Measurements from ENCODE around the gene PAX5. TPM values are rescaled to one million over a fixed set of nuclear protein-coding genes. Genes with fewer than 3 reads are reported as not detected.

PAX5 gene
- polyA plus RNA-seq, 1 of the 3 experiments (the other 2 are of a cell fraction) = 0.05 TPM

GRCh38 chr9:37038302-37038942, 4.4 kb upstream of the PAX5 start:
- Histone ChIP-seq H4K20me1 (ENCODE audit: insufficient read depth) (no peaks in the 10 kb centered on the region), H3F3A (replicated peaks; ENCODE audit: insufficient read depth) (no peaks in the 10 kb centered on the region), H3K9me2 (no peaks in the 10 kb centered on the region), H3K27ac (ENCODE audit: low read depth in 2 of 2, low read length in 1 of 2) (no peak overlapping the region), H3K9me3 (no peaks in the 10 kb centered on the region), H3K4me2 (peak overlapping the region; percentile 86; the same call in 1 of the 2 replicates), H2AFZ (ENCODE audit: low read depth) (no peak overlapping the region), H3K4me1 (ENCODE audit: control insufficient read depth in 1 of 2, insufficient read depth in 2 of 2, low read depth in 1 of 2, low read length in 1 of 2) (peaks cover 3 to 11% of the 10 kb centered on the region in 2 experiments; a peak in 1 of 4 replicates), H3K36me3 (replicated peaks in 1 of 2; ENCODE audit: control insufficient read depth in 1 of 2, insufficient read depth in 2 of 2, low read length in 1 of 2) (no peaks in the 10 kb centered on the region), H3K9ac (no peak overlapping the region), H3K79me2 (ENCODE audit: insufficient read depth) (no peaks in the 10 kb centered on the region), H3K4me3 (ENCODE audit: low read depth in 2 of 2, low read length in 1 of 2) (no peak overlapping the region), H3K27me3 (ENCODE audit: insufficient read depth) (peaks cover 88% of the 10 kb centered on the region)
- CTCF ChIA-PET = interaction anchor here (1.1 to 4.0 kb wide), 2 partner anchors 13 to 44 kb away, joined by 3 to 11 read pairs; no protein-coding TSS in a partner anchor
- no peak for TF ChIP-seq EZH2phosphoT487 (IDR thresholded peaks at IDR 0.05; ENCODE audit: borderline replicate concordance, low read depth)
- no peak for TF ChIP-seq CHD2 (IDR thresholded peaks at IDR 0.05; ENCODE audit: low read length, partially characterized antibody)
- TF ChIP-seq GATA2 (CRISPR knock-in tag; IDR thresholded peaks at IDR 0.05) = no peak
- TF ChIP-seq SIN3A (IDR thresholded peaks at IDR 0.05; ENCODE audit: borderline replicate concordance, low read depth, low read length) = no peak
- no peak for TF ChIP-seq MEF2A (IDR thresholded peaks at IDR 0.05; ENCODE audit: borderline replicate concordance, low read depth)
- no peak for TF ChIP-seq ELF1 (IDR thresholded peaks at IDR 0.05)
- no peak for TF ChIP-seq RCOR1 (IDR thresholded peaks at IDR 0.05; ENCODE audit: low read length)
- TF ChIP-seq MXI1 (IDR thresholded peaks at IDR 0.05; ENCODE audit: low read depth, low read length) = no peak
- no peak for DNase-seq
- POLR2A ChIA-PET = no interaction called here
- WGBS (ENCODE audit: low lambda C conversion rate) = 49% methylated on average over 14 of the region's 14 CpGs

- peak; percentile 65 for DNase-seq
- Histone ChIP-seq H4K20me1 (ENCODE audit: insufficient read depth) (no peaks in the 10 kb centered on the region), H3K4me3 (ENCODE audit: low read depth in 2 of 2, low read length in 1 of 2) (peak overlapping the region; percentile 48 to 63; a peak in 3 of 4 replicates), H3K9me3 (no peaks in the 10 kb centered on the region), H3F3A (replicated peaks; ENCODE audit: insufficient read depth) (no peaks in the 10 kb centered on the region), H2AFZ (ENCODE audit: low read depth) (peak overlapping the region; percentile 85; the same call in 1 of the 2 replicates), H3K9me2 (no peaks in the 10 kb centered on the region), H3K4me2 (peak overlapping the region; percentile 86), H3K27ac (ENCODE audit: low read depth in 2 of 2, low read length in 1 of 2) (no peak overlapping the region), H3K9ac (no peak overlapping the region), H3K4me1 (ENCODE audit: control insufficient read depth in 1 of 2, insufficient read depth in 2 of 2, low read depth in 1 of 2, low read length in 1 of 2) (peaks cover 3 to 11% of the 10 kb centered on the region in 2 experiments; a peak in 1 of 4 replicates), H3K36me3 (replicated peaks in 1 of 2; ENCODE audit: control insufficient read depth in 1 of 2, insufficient read depth in 2 of 2, low read length in 1 of 2) (no peaks in the 10 kb centered on the region), H3K79me2 (ENCODE audit: insufficient read depth) (no peaks in the 10 kb centered on the region), H3K27me3 (ENCODE audit: insufficient read depth) (peaks cover 88% of the 10 kb centered on the region)
- TF ChIP-seq TAF1 (IDR thresholded peaks at IDR 0.05; ENCODE audit: borderline replicate concordance, low read depth, low read length) (no peak), GATA2 (CRISPR knock-in tag; IDR thresholded peaks at IDR 0.05) (no peak), GABPA (IDR thresholded peaks at IDR 0.05; ENCODE audit: low read depth) (no peak), YY1 (IDR thresholded peaks at IDR 0.05; ENCODE audit: low read depth) (no peak), RCOR1 (IDR thresholded peaks at IDR 0.05; ENCODE audit: low read length) (no peak), TEAD4 (IDR thresholded peaks at IDR 0.05; ENCODE audit: borderline replicate concordance, insufficient read depth) (no peak), FOSL2 (IDR thresholded peaks at IDR 0.05; ENCODE audit: borderline replicate concordance, low read depth) (no peak), MXI1 (IDR thresholded peaks at IDR 0.05; ENCODE audit: low read depth, low read length) (no peak), RXRA (IDR thresholded peaks at IDR 0.05; ENCODE audit: borderline replicate concordance, low read depth) (no peak), IRF3 (IDR thresholded peaks at IDR 0.05; ENCODE audit: low read depth, low read length) (no peak), MEF2A (IDR thresholded peaks at IDR 0.05; ENCODE audit: borderline replicate concordance, low read depth) (no peak), PBX3 (IDR thresholded peaks at IDR 0.05) (no peak), NFIC (IDR thresholded peaks at IDR 0.05; ENCODE audit: borderline replicate concordance) (no peak), ZBTB33 (IDR thresholded peaks at IDR 0.05; ENCODE audit: borderline replicate concordance, low read depth) (no peak), EZH2phosphoT487 (IDR thresholded peaks at IDR 0.05; ENCODE audit: borderline replicate concordance, low read depth) (no peak)
- ChIA-PET POLR2A (interaction anchor here (1.1 kb wide), 1 partner anchor 11 kb away, joined by 4 read pairs; no protein-coding TSS in a partner anchor), CTCF (interaction anchor here (1.0 to 4.0 kb wide), 4 partner anchors 12 to 164 kb away, joined by 3 to 11 read pairs (median 4); no protein-coding TSS in a partner anchor)
- 19% methylated on average over 25 of the region's 63 CpGs for WGBS (ENCODE audit: low lambda C conversion rate)
Measured at GRCh38 chr9:37037503-37038301, 3.6 kb upstream of the PAX5 start.
